HCT116 (cell line): ENCODE results near the gene NCOA6. TPM values are rescaled to one million over a fixed set of nuclear protein-coding genes. Genes with fewer than 3 reads are reported as not detected.

Source experiments
- ATAC-seq: fragments of 200-7000 bp; cut with Tn5 transposase; 2 replicates; pipeline ENCODE4 v1.9.1; 2020; ENCODE audit warnings: mild to moderate bottlenecking, moderate library complexity
- BruUV-seq: library from RNA; stranded (reverse); fragments of 400-500 nt; replicated peaks from 2 replicates; lab custom pipeline; 2021; lab: Mats Ljungman, UMichigan
- CTCF ChIA-PET: fragments of 300-600 bp; sonication (Branson Sonifier 250); formaldehyde crosslinking; loops from one replicate; lab custom pipeline; 2021; ENCODE audit warnings: antibody characterized with exemption; lab: Charles Lee
- POLR2A ChIA-PET: fragments of 300-600, 350-600 bp; sonication (Branson Sonifier 250); formaldehyde crosslinking; loops from one replicate; lab custom pipeline; 2021; ENCODE audit warnings: antibody characterized with exemption; lab: Charles Lee
- RAD21 ChIA-PET, 2 experiments: fragments of 300-600 bp; sonication (Branson Sonifier 250); formaldehyde crosslinking; loops; one replicate each; lab custom pipeline; 2023; ENCODE audit warnings: low total read pairs in 2 of 2; ENCODE audit not compliant: uncharacterized antibody in 2 of 2, unreplicated experiment in 2 of 2, low non-redundant PET in 1 of 2; lab: Charles Lee
- DNase-seq: peaks from one replicate; pipeline ENCODE4 v3.0.0-alpha.2; 2010; ENCODE audit warnings: low read depth, low spot score
- H2AFZ ChIP-seq: fragments of 200-600 bp; shearing (Covaris generic), sonication (generic); 2 replicates; pipeline ENCODE4 v1.6.1; 2017; ENCODE audit warnings: low read depth, mixed run types, mixed read lengths, antibody characterized with exemption, low read length; ENCODE audit not compliant: poor library complexity, severe bottlenecking
- H3K27ac ChIP-seq: 2 replicates; pipeline ENCODE4 v1.5.1; 2012; ENCODE audit warnings: low read depth, low read length
- H3K27me3 ChIP-seq: fragments of 200-600 bp; sonication (generic); 2 replicates; pipeline ENCODE4 v1.6.1; 2016; ENCODE audit warnings: mixed run types, low read length, mixed read lengths; ENCODE audit not compliant: insufficient read depth
- H3K36me3 ChIP-seq, 2 experiments: fragments of 200-500 bp in 1 of 2; fragments of 200-600 bp in 1 of 2; sonication (Bioruptor generic) in 1 of 2; sonication (generic) in 1 of 2; 2 replicates each; pipeline versions ENCODE4 v1.5.1 to v1.6.1; 2014 to 2016; ENCODE audit warnings: low read length in 2 of 2, inconsistent platforms in 1 of 2, mixed read lengths in 1 of 2, mixed run types in 1 of 2; ENCODE audit not compliant: insufficient read depth in 2 of 2, control insufficient read depth in 1 of 2
- H3K4me1 ChIP-seq, 2 experiments: fragments of 200-600 bp in 1 of 2; sonication (generic) in 1 of 2; 2 replicates each; pipeline versions ENCODE4 v1.5.1 to v1.6.1; 2012 to 2017; ENCODE audit warnings: low read length in 2 of 2, inconsistent platforms in 1 of 2, mild to moderate bottlenecking in 1 of 2, mixed read lengths in 1 of 2, mixed run types in 1 of 2, moderate library complexity in 1 of 2; ENCODE audit not compliant: insufficient read depth in 2 of 2, control insufficient read depth in 1 of 2
- H3K4me2 ChIP-seq: fragments of 200-600 bp; sonication (generic); 2 replicates; pipeline ENCODE4 v1.6.1; 2017; ENCODE audit warnings: mixed run types, low read length, mixed read lengths
- H3K4me3 ChIP-seq, 2 experiments: fragments of 200-600 bp in 1 of 2; sonication (generic) in 1 of 2; replicated peaks in 1 of 2; 2 replicates each; pipeline ENCODE4 v1.5.1; 2011 to 2016; ENCODE audit warnings: low read length in 2 of 2, control low read depth in 1 of 2, low read depth in 1 of 2, mild to moderate bottlenecking in 1 of 2, mixed read lengths in 1 of 2, mixed run types in 1 of 2
- H3K79me2 ChIP-seq: fragments of 200-600 bp; sonication (generic); 2 replicates; pipeline ENCODE4 v1.6.1; 2017; ENCODE audit warnings: mild to moderate bottlenecking, mixed run types, low read length, moderate library complexity, mixed read lengths; ENCODE audit not compliant: insufficient read depth
- H3K9ac ChIP-seq: fragments of 200-600 bp; sonication (generic); 2 replicates; pipeline ENCODE4 v1.6.1; 2016; ENCODE audit warnings: low read length, mixed read lengths
- H3K9me2 ChIP-seq: fragments of 200-600 bp; sonication (generic), shearing (Covaris generic); 2 replicates; pipeline ENCODE4 v1.6.1; 2017; ENCODE audit warnings: mixed run types, mild to moderate bottlenecking, moderate library complexity; ENCODE audit not compliant: insufficient read depth
- H3K9me3 ChIP-seq, 2 experiments: fragments of 200-500 bp in 1 of 2; fragments of 200-600 bp in 1 of 2; sonication (Bioruptor generic) in 1 of 2; sonication (generic) in 1 of 2; 2 replicates each; pipeline ENCODE4 v1.6.1; 2014 to 2017; ENCODE audit warnings: low read length in 2 of 2, mixed read lengths in 2 of 2, inconsistent platforms in 1 of 2, low read depth in 1 of 2, mild to moderate bottlenecking in 1 of 2, mixed run types in 1 of 2, moderate library complexity in 1 of 2; ENCODE audit not compliant: control insufficient read depth in 1 of 2, insufficient read depth in 1 of 2
- H4K20me1 ChIP-seq: fragments of 200-600 bp; sonication (generic), shearing (Covaris generic); 2 replicates; pipeline ENCODE4 v1.6.1; 2017; ENCODE audit warnings: mixed run types, mild to moderate bottlenecking, moderate library complexity; ENCODE audit not compliant: insufficient read depth
- ATF3 ChIP-seq: IDR thresholded peaks from 2 replicates; pipeline ENCODE4 v1.6.1; 2012
- CBX3 ChIP-seq: IDR thresholded peaks from 2 replicates; pipeline ENCODE4 v1.6.1; 2012; ENCODE audit warnings: low read depth
- CEBPB ChIP-seq: IDR thresholded peaks from 2 replicates; pipeline ENCODE4 v1.6.1; 2012; ENCODE audit warnings: low read depth
- EGR1 ChIP-seq: IDR thresholded peaks from 2 replicates; pipeline ENCODE4 v1.6.1; 2012; ENCODE audit warnings: low read depth
- ELF1 ChIP-seq: IDR thresholded peaks from 2 replicates; pipeline ENCODE4 v1.6.1; 2012; ENCODE audit warnings: low read depth, borderline replicate concordance
- FOSL1 ChIP-seq: IDR thresholded peaks from 2 replicates; pipeline ENCODE4 v1.6.1; 2012; ENCODE audit warnings: low read depth
- JUND ChIP-seq: IDR thresholded peaks from 2 replicates; pipeline ENCODE4 v1.6.1; 2012
- MAX ChIP-seq: IDR thresholded peaks from 2 replicates; pipeline ENCODE4 v1.6.1; 2012
- POLR2AphosphoS5 ChIP-seq: IDR thresholded peaks from 2 replicates; pipeline ENCODE4 v1.6.1; 2011; ENCODE audit warnings: mild to moderate bottlenecking, low read depth, low read length, moderate library complexity
- RAD21 ChIP-seq: IDR thresholded peaks from 2 replicates; pipeline ENCODE4 v1.6.1; 2012; ENCODE audit warnings: low read depth, mild to moderate bottlenecking
- REST ChIP-seq: IDR thresholded peaks from 2 replicates; pipeline ENCODE4 v1.6.1; 2012; ENCODE audit warnings: low read depth
- SRF ChIP-seq: IDR thresholded peaks from 2 replicates; pipeline ENCODE4 v1.6.1; 2012; ENCODE audit warnings: low read depth
- TCF7L2 ChIP-seq: IDR thresholded peaks from 2 replicates; pipeline ENCODE4 v1.7.0; 2011; ENCODE audit warnings: borderline replicate concordance, inconsistent platforms; ENCODE audit not compliant: insufficient read depth, insufficient read length; ENCODE audit errors: extremely low read depth
- YY1 ChIP-seq: IDR thresholded peaks from 2 replicates; pipeline ENCODE4 v1.6.1; 2011; ENCODE audit warnings: low read length, low read depth, moderate library complexity, mild to moderate bottlenecking; ENCODE audit not compliant: insufficient replicate concordance; ENCODE audit errors: extremely low read depth
- ZNF274 ChIP-seq: fragments of 200-500 bp; sonication (Bioruptor generic); IDR thresholded peaks from 2 replicates; pipeline ENCODE4 v1.6.1; 2014; ENCODE audit warnings: mild to moderate bottlenecking, low read depth, low read length, inconsistent platforms
- intact Hi-C: fragments of 100-400 bp; cut with micrococcal nuclease; formaldehyde crosslinking; loops from 2 replicates; pipeline ENCODE4 v1.10.0; 2022
- total RNA-seq: library from RNA; stranded (reverse); gene quantifications from one replicate; pipeline ENCODE4 v1.2.1, GENCODE V29; 2021; ENCODE audit not compliant: unreplicated experiment

The NCOA6 gene
- total RNA-seq, 1 experiment from 2014 or later, result 24.8 TPM

- POLR2A ChIA-PET, result no interaction called here
- RAD21 ChIA-PET, result no interaction called here
- H3K27me3 ChIP-seq, result no peaks in the 10 kb centered on the region
- no peak overlapping the region for H2AFZ ChIP-seq
- H3K9ac ChIP-seq, result no peak overlapping the region
- no peaks in the 10 kb centered on the region for H3K9me3 ChIP-seq
- CTCF ChIA-PET, result no interaction called here
- H3K79me2 ChIP-seq, result peaks cover 66% of the 10 kb centered on the region
- DNase-seq (no peak), ATAC-seq (no peak)
- TF ChIP-seq JUND, result no peak
- TF ChIP-seq TCF7L2, result no peak
- TF ChIP-seq ZNF274, result no peak
- no peak for TF ChIP-seq ELF1
- no peak for TF ChIP-seq YY1
- TF ChIP-seq EGR1, result no peak
- no peak for TF ChIP-seq CBX3
- no peak for TF ChIP-seq MAX
- TF ChIP-seq SRF, result no peak
- no peak for TF ChIP-seq RAD21
- no peak for TF ChIP-seq POLR2AphosphoS5
- no peak for TF ChIP-seq FOSL1
- TF ChIP-seq REST, result no peak
- no peak for TF ChIP-seq ATF3
- TF ChIP-seq CEBPB, result no peak
- no peak overlapping the region for H3K27ac ChIP-seq
- intact Hi-C loops, result no loop called here
- H4K20me1 ChIP-seq, result no peaks in the 10 kb centered on the region
- H3K9me2 ChIP-seq, result no peaks in the 10 kb centered on the region
- peaks cover 4 to 7% of the 10 kb centered on the region in 2 experiments for H3K4me1 ChIP-seq
- H3K4me3 ChIP-seq, result no peak overlapping the region
- H3K4me2 ChIP-seq, result no peak overlapping the region
- H3K36me3 ChIP-seq, result no peaks in the 10 kb centered on the region
- no TSS peak for BruUV-seq
Observed at GRCh38 chr20:34798328-34798727, 27.1 kb downstream of the NCOA6 start.
